ENCODE results near the gene BCL6.

- TF ChIP-seq ZNF8 (CRISPR knock-in tag; IDR thresholded peaks at IDR 0.05) (no peak), CREB5 (CRISPR knock-in tag; IDR thresholded peaks at IDR 0.05; ENCODE audit: low read depth) (no peak), TOX (CRISPR knock-in tag; IDR thresholded peaks at IDR 0.05; ENCODE audit: borderline replicate concordance) (no peak), PATZ1 (CRISPR knock-in tag; IDR thresholded peaks at IDR 0.05; ENCODE audit: borderline replicate concordance) (no peak), TSHZ2 (CRISPR knock-in tag; IDR thresholded peaks at IDR 0.05) (no peak), PPARA (CRISPR knock-in tag; IDR thresholded peaks at IDR 0.05; ENCODE audit: borderline replicate concordance) (no peak), ZFP3 (CRISPR knock-in tag; IDR thresholded peaks at IDR 0.05) (no peak), POU6F1 (CRISPR knock-in tag; IDR thresholded peaks at IDR 0.05; ENCODE audit: borderline replicate concordance, low read depth) (no peak), GLIS3 (CRISPR knock-in tag; IDR thresholded peaks at IDR 0.05) (no peak), ZFP30 (CRISPR knock-in tag; IDR thresholded peaks at IDR 0.05) (no peak), OSR1 (CRISPR knock-in tag; IDR thresholded peaks at IDR 0.05) (no peak)
These were observed 19.5 kb downstream of the BCL6 start for GRCh38 chr3:187725653-187726370.
